Measurements from ENCODE around the gene NRGN. TPM values are rescaled to one million over a fixed set of nuclear protein-coding genes. Genes with fewer than 3 reads are reported as not detected.
A peak's percentile ranks its signal among the peaks of the same experiment; 100 is the strongest.

NRGN gene
- total and polyA plus RNA-seq, 4 donors: 0.51 to 1.7 (median 1.6) TPM; not detected in 1

DNA sequence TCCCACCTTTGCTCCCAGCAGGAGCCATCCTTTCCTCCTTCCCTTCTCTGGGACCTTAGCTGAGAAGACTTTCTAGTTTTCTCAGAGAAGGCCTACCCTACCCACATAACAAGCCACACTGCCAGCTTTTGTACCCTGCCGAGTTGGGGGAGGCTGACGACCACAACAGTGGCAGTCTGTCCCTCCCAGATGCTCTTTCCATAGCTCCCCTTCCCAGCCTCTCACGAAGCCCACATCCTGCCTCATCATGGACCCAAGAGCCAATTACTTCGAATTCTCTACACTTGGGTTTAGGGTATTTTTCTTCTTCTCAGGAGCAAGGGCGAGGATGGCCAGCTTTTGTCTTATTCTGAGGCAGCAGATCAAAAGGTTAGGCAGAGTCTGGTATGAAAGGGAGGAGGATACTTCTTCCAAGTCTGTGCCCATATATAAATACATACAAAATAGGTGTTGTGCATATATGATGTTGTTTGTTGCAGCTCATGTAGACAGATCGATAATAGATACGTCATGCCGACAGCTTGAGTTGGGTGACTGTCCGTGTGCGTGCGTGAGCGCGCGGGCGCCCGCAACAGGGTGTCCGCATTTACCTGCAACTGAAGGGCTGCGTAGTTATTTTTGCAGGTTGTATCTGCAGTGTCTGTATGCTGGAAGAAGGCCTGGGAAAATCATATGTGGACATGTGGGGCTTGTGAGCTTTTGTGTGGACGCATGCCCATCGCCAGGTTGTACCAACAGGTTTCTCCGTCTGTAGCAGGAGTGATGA is 846 bp upstream of the NRGN start:
- H3K9me3 ChIP-seq (ENCODE audit: control insufficient read depth in 4 of 4, low read length in 3 of 4): no peaks in the 10 kb centered on the region
- no peak overlapping the region for H3K4me3 ChIP-seq (ENCODE audit: low read depth in 1 of 3, low read length in 3 of 3)
- peaks cover 4 to 12% (median 9%) of the 10 kb centered on the region in 4 donors for H3K4me1 ChIP-seq (ENCODE audit: control insufficient read depth in 4 of 4, insufficient read depth in 4 of 4, low read length in 3 of 4)
- H3K36me3 ChIP-seq (ENCODE audit: control insufficient read depth in 4 of 4, insufficient read depth in 3 of 4, low read depth in 1 of 4, low read length in 3 of 4): no peaks in the 10 kb centered on the region
- H3K9ac ChIP-seq (ENCODE audit: low read depth in 1 of 2, low read length in 2 of 2): no peak overlapping the region
- 46% methylated on average over 21 of the region's 21 CpGs for WGBS
- TF ChIP-seq HNF4G (IDR thresholded peaks at IDR 0.05): no peak
- TF ChIP-seq FOXA1 (IDR thresholded peaks at IDR 0.05): no peak
- TF ChIP-seq, protein P1, sequence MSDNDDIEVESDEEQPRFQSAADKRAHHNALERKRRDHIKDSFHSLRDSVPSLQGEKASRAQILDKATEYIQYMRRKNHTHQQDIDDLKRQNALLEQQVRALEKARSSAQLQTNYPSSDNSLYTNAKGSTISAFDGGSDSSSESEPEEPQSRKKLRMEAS (IDR thresholded peaks at IDR 0.05): no peak
- no peak for TF ChIP-seq JUND (IDR thresholded peaks at IDR 0.05)
- TF ChIP-seq YY1 (IDR thresholded peaks at IDR 0.05): no peak
- TF ChIP-seq, protein P2, sequence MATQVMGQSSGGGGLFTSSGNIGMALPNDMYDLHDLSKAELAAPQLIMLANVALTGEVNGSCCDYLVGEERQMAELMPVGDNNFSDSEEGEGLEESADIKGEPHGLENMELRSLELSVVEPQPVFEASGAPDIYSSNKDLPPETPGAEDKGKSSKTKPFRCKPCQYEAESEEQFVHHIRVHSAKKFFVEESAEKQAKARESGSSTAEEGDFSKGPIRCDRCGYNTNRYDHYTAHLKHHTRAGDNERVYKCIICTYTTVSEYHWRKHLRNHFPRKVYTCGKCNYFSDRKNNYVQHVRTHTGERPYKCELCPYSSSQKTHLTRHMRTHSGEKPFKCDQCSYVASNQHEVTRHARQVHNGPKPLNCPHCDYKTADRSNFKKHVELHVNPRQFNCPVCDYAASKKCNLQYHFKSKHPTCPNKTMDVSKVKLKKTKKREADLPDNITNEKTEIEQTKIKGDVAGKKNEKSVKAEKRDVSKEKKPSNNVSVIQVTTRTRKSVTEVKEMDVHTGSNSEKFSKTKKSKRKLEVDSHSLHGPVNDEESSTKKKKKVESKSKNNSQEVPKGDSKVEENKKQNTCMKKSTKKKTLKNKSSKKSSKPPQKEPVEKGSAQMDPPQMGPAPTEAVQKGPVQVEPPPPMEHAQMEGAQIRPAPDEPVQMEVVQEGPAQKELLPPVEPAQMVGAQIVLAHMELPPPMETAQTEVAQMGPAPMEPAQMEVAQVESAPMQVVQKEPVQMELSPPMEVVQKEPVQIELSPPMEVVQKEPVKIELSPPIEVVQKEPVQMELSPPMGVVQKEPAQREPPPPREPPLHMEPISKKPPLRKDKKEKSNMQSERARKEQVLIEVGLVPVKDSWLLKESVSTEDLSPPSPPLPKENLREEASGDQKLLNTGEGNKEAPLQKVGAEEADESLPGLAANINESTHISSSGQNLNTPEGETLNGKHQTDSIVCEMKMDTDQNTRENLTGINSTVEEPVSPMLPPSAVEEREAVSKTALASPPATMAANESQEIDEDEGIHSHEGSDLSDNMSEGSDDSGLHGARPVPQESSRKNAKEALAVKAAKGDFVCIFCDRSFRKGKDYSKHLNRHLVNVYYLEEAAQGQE (IDR thresholded peaks at IDR 0.05): no peak
- TF ChIP-seq FOXA2 (IDR thresholded peaks at IDR 0.05): no peak
- TF ChIP-seq, protein P3, sequence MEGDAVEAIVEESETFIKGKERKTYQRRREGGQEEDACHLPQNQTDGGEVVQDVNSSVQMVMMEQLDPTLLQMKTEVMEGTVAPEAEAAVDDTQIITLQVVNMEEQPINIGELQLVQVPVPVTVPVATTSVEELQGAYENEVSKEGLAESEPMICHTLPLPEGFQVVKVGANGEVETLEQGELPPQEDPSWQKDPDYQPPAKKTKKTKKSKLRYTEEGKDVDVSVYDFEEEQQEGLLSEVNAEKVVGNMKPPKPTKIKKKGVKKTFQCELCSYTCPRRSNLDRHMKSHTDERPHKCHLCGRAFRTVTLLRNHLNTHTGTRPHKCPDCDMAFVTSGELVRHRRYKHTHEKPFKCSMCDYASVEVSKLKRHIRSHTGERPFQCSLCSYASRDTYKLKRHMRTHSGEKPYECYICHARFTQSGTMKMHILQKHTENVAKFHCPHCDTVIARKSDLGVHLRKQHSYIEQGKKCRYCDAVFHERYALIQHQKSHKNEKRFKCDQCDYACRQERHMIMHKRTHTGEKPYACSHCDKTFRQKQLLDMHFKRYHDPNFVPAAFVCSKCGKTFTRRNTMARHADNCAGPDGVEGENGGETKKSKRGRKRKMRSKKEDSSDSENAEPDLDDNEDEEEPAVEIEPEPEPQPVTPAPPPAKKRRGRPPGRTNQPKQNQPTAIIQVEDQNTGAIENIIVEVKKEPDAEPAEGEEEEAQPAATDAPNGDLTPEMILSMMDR (IDR thresholded peaks at IDR 0.05; ENCODE audit: low read depth, low read length, missing input control): no peak
- H3K27me3 ChIP-seq (ENCODE audit: control insufficient read depth in 4 of 4, insufficient read depth in 4 of 4, low read length in 3 of 4): peaks cover 0 to 5% (median 0%) of the 10 kb centered on the region in 4 donors
- no peak for DNase-seq (ENCODE audit: low spot score)
- no peak overlapping the region for H3K27ac ChIP-seq (ENCODE audit: low read depth in 1 of 2, low read length in 2 of 2)

DNA sequence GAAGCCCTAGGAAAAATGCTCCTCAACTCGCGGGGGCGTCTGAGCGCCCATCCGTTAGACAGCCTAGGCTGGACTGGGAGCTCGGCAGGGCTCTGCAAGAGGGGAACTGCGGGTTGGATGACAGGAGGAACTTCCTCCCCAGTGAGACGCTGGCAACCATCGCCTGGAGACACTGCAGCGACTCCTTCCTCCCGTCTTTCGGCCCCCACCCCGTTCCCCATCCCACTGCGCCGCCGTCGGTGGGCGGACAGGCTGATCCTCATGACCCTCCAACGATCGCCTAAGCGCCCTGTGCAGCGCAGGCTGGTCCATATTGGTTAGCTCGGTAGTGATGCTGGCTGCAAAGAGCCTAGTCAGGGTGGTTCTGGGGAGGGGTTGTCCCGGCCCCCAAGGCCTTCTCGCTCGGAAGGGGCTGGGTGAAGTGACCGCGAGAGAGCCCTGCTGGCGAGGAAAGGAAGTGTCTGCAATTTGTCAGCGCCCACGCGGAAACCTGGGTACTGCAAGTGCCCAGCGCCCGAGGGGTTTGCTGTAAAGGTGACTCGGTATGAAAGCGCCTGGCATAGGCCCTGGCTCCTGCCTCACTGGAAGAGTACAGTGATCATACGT is 638 bp downstream of the NRGN start:
- Histone ChIP-seq H3K4me1 (ENCODE audit: control insufficient read depth in 4 of 4, insufficient read depth in 4 of 4, low read length in 3 of 4) (peaks cover 4 to 12% (median 9%) of the 10 kb centered on the region in 4 donors), H3K27me3 (ENCODE audit: control insufficient read depth in 4 of 4, insufficient read depth in 4 of 4, low read length in 3 of 4) (peaks cover 0 to 5% (median under 1%) of the 10 kb centered on the region in 4 donors), H3K36me3 (ENCODE audit: control insufficient read depth in 4 of 4, insufficient read depth in 3 of 4, low read depth in 1 of 4, low read length in 3 of 4) (no peaks in the 10 kb centered on the region), H3K9ac (ENCODE audit: low read depth in 1 of 2, low read length in 2 of 2) (no peak overlapping the region), H3K9me3 (ENCODE audit: control insufficient read depth in 4 of 4, low read length in 3 of 4) (no peaks in the 10 kb centered on the region), H3K4me3 (ENCODE audit: low read depth in 1 of 3, low read length in 3 of 3) (peak overlapping the region in 2 of 3 donors; percentile 3 to 57), H3K27ac (ENCODE audit: low read depth in 1 of 2, low read length in 2 of 2) (peak overlapping the region in 1 of 2 donors; percentile 24)
- no peak for DNase-seq (ENCODE audit: low spot score)
- 4% methylated on average over 37 of the region's 37 CpGs for WGBS
- TF ChIP-seq RAD21 (IDR thresholded peaks at IDR 0.05) (peak in 1 of 2 donors; percentile 22), HNF4A (conservative IDR thresholded peaks at IDR 0.05) (no peak), YY1 (IDR thresholded peaks at IDR 0.05) (no peak), GABPA (IDR thresholded peaks at IDR 0.05 in 1 of 2, conservative IDR thresholded peaks at IDR 0.05 in 1 of 2) (no peak)
- TF ChIP-seq, protein P3 (IDR thresholded peaks at IDR 0.05; ENCODE audit: low read depth, low read length, missing input control): peak; percentile 30

All from liver (tissue), 9 donors.